ENCODE results near the gene OSBPL2.

GRCh38 chr20:62304331-62305148 lies 66.2 kb downstream of the OSBPL2 start:
- no peak for TF ChIP-seq CTCF (conservative IDR thresholded peaks at IDR 0.05; ENCODE audit: low read depth in 2 of 2)
- TF ChIP-seq POLR2AphosphoS5 (IDR thresholded peaks at IDR 0.05; ENCODE audit: low read depth): no peak
- TF ChIP-seq EZH2phosphoT487 (IDR thresholded peaks at IDR 0.05; ENCODE audit: unreplicated experiment): no peak
- TF ChIP-seq EZH2 (IDR thresholded peaks at IDR 0.05; ENCODE audit: low read depth, unreplicated experiment): no peak
- no peak for TF ChIP-seq ETS1 (IDR thresholded peaks at IDR 0.05)
- TF ChIP-seq REST (IDR thresholded peaks at IDR 0.05; ENCODE audit: unreplicated experiment): no peak
- TF ChIP-seq CREB1 (CRISPR knock-in tag; IDR thresholded peaks at IDR 0.05; ENCODE audit: low read depth): no peak
- no peak for TF ChIP-seq JUNB (IDR thresholded peaks at IDR 0.05; ENCODE audit: unreplicated experiment)
- no peak for TF ChIP-seq STAT1 (IDR thresholded peaks at IDR 0.05; ENCODE audit: unreplicated experiment)
- TF ChIP-seq ZNF462 (CRISPR knock-in tag; IDR thresholded peaks at IDR 0.05): no peak

All from GM23338 (cell line).